ENCODE measurements around the gene KRT71. TPM values are rescaled to one million over a fixed set of nuclear protein-coding genes. Genes with fewer than 3 reads are reported as not detected.

The KRT71 gene
- total RNA-seq, 1 experiment from 2014 or later, result not detected

- BruUV-seq (replicated peaks), result no TSS peak
- Mint-ChIP-seq H3K4me1 (ENCODE audit: low read depth, unreplicated experiment) (no peaks in the 10 kb centered on the region), H3K4me3 (ENCODE audit: low read depth, unreplicated experiment) (no peak overlapping the region), H3K27me3 (ENCODE audit: unreplicated experiment) (no peaks in the 10 kb centered on the region), H3K36me3 (ENCODE audit: insufficient read depth, unreplicated experiment) (no peaks in the 10 kb centered on the region), H3K9me3 (ENCODE audit: low read depth, unreplicated experiment) (no peaks in the 10 kb centered on the region), H3K27ac (ENCODE audit: unreplicated experiment) (no peak overlapping the region)
- intact Hi-C loops (cut with micrococcal nuclease; ENCODE audit: unreplicated experiment), result no loop called here
- no peak for DNase-seq
- no peak for TF ChIP-seq CTCF (IDR thresholded peaks at IDR 0.05; ENCODE audit: unreplicated experiment)
- CTCF ChIA-PET, result no interaction called here
Observed at GRCh38 chr12:52529846-52530245, 23.1 kb downstream of the KRT71 start.

- intact Hi-C loops (cut with micrococcal nuclease; ENCODE audit: unreplicated experiment), result no loop called here
- Mint-ChIP-seq H3K27ac (ENCODE audit: unreplicated experiment) (no peak overlapping the region), H3K27me3 (ENCODE audit: unreplicated experiment) (no peaks in the 10 kb centered on the region), H3K9me3 (ENCODE audit: low read depth, unreplicated experiment) (no peaks in the 10 kb centered on the region), H3K4me1 (ENCODE audit: low read depth, unreplicated experiment) (no peaks in the 10 kb centered on the region), H3K4me3 (ENCODE audit: low read depth, unreplicated experiment) (no peak overlapping the region), H3K36me3 (ENCODE audit: insufficient read depth, unreplicated experiment) (no peaks in the 10 kb centered on the region)
- CTCF ChIA-PET, result no interaction called here
- no TSS peak for BruUV-seq (replicated peaks)
- no peak for TF ChIP-seq CTCF (IDR thresholded peaks at IDR 0.05; ENCODE audit: unreplicated experiment)
- DNase-seq, result no peak
Observed at GRCh38 chr12:52529417-52529816, 23.5 kb downstream of the KRT71 start.

DNA sequence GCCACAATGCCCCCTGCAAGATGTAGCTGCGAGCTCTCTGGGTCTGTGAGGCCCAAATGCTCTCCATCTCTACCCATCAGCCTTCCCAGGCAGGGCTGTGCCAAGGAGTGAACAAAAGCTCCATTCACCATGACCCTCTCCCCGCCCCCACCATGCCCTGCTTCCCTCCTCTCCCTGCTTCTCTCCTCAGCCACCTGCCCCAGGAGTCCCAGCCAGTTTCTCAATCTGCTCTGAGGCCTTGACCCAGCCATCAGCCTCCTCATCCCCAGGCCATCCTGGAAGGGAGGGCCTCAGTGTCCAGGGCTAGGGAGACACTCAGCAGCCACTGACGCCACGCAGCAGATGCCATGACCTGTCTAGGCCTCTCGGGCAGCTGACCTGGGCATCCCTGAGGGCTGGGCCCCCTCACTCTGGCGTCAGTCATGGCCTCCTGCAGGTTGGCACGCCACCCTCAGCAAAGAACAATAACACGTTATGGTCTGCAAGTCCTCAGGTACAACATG is 24.3 kb downstream of the KRT71 start:
- TF ChIP-seq CTCF (IDR thresholded peaks at IDR 0.05; ENCODE audit: unreplicated experiment), result no peak
- H3K36me3 Mint-ChIP-seq (ENCODE audit: insufficient read depth, unreplicated experiment), result no peaks in the 10 kb centered on the region
- CTCF ChIA-PET, result no interaction called here
- intact Hi-C loops (cut with micrococcal nuclease; ENCODE audit: unreplicated experiment), result no loop called here
- no peak overlapping the region for H3K4me3 Mint-ChIP-seq (ENCODE audit: low read depth, unreplicated experiment)
- no peak overlapping the region for H3K27ac Mint-ChIP-seq (ENCODE audit: unreplicated experiment)
- BruUV-seq (replicated peaks), result no TSS peak
- no peaks in the 10 kb centered on the region for H3K9me3 Mint-ChIP-seq (ENCODE audit: low read depth, unreplicated experiment)
- no peak for DNase-seq
- H3K4me1 Mint-ChIP-seq (ENCODE audit: low read depth, unreplicated experiment), result no peaks in the 10 kb centered on the region
- H3K27me3 Mint-ChIP-seq (ENCODE audit: unreplicated experiment), result no peaks in the 10 kb centered on the region

DNA sequence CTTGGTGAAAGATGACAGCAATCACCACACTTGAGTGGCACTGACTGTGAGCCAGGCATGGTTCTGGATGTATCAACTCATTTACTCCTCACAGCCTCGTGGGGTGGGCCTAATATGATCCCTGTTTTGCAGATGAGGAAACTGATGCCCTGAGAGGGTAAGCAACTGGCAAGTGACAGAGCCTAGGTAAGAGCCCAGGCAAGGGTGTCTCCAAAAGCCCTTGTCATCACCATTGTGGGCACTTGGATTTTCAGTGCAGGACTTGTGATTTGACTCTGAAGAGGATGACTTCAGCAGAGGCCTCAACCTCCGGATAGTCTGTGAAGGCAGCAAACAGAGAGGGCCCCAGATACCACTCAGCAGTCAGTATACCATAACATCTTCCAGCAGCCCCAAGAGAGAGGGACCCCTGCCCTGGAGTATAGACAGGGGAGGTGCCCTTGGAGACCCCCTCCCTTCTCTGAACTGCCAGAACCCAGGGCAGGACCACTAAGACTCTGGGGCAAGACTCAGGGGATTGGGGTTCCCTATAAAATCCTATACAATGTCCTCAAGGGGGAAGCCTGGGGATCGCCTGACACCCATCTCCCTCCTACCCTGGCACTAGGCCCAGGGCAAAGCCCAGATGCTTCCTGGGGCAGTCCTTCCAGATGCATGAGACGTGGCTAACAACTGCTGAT is 25.7 kb downstream of the KRT71 start:
- no peak overlapping the region for H3K27ac Mint-ChIP-seq (ENCODE audit: unreplicated experiment)
- no peak for TF ChIP-seq CTCF (IDR thresholded peaks at IDR 0.05; ENCODE audit: unreplicated experiment)
- H3K4me1 Mint-ChIP-seq (ENCODE audit: low read depth, unreplicated experiment), result peaks cover 6% of the 10 kb centered on the region
- BruUV-seq (replicated peaks), result no TSS peak
- intact Hi-C loops (cut with micrococcal nuclease; ENCODE audit: unreplicated experiment), result no loop called here
- H3K4me3 Mint-ChIP-seq (ENCODE audit: low read depth, unreplicated experiment), result no peak overlapping the region
- DNase-seq, result no peak
- CTCF ChIA-PET, result no interaction called here
- H3K36me3 Mint-ChIP-seq (ENCODE audit: insufficient read depth, unreplicated experiment), result no peaks in the 10 kb centered on the region
- H3K9me3 Mint-ChIP-seq (ENCODE audit: low read depth, unreplicated experiment), result no peaks in the 10 kb centered on the region
- H3K27me3 Mint-ChIP-seq (ENCODE audit: unreplicated experiment), result no peaks in the 10 kb centered on the region
